ENCODE data around the gene LY9.

The LY9 gene

GRCh38 chr1:160811147-160811546 lies 15.2 kb downstream of the LY9 start:
- DNase-seq (ENCODE audit: low spot score): no peak
- TF ChIP-seq, protein P1, sequence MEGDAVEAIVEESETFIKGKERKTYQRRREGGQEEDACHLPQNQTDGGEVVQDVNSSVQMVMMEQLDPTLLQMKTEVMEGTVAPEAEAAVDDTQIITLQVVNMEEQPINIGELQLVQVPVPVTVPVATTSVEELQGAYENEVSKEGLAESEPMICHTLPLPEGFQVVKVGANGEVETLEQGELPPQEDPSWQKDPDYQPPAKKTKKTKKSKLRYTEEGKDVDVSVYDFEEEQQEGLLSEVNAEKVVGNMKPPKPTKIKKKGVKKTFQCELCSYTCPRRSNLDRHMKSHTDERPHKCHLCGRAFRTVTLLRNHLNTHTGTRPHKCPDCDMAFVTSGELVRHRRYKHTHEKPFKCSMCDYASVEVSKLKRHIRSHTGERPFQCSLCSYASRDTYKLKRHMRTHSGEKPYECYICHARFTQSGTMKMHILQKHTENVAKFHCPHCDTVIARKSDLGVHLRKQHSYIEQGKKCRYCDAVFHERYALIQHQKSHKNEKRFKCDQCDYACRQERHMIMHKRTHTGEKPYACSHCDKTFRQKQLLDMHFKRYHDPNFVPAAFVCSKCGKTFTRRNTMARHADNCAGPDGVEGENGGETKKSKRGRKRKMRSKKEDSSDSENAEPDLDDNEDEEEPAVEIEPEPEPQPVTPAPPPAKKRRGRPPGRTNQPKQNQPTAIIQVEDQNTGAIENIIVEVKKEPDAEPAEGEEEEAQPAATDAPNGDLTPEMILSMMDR (IDR thresholded peaks at IDR 0.05): no peak
- H3K4me3 ChIP-seq: no peak overlapping the region
- H3K27ac ChIP-seq: no peak overlapping the region

DNA sequence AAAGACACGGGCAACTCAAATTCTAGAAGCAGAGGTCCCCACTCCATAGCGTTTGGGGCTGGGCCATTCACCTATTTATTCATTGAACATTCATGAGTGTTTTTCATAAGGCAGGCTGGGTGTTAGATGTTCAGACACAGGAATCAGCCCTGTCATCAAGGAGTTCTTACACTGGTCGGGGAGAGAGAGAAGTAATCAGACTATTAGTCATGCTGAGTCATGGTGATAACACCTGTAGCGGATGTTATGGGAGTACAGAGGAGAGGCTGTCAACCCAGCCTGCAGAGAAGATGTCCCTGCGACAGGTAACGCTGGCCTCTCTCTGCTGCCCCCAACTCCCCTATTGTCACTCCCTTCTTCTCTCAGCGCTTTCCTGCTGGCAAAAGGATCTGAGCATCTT lies 17.2 kb downstream of the LY9 start:
- Histone ChIP-seq H3K4me3 (no peak overlapping the region), H3K27ac (no peak overlapping the region)
- peak; percentile 46 for DNase-seq (ENCODE audit: low spot score)
- TF ChIP-seq, protein P1 (IDR thresholded peaks at IDR 0.05): no peak

GRCh38 chr1:160814316-160814715 lies 18.3 kb downstream of the LY9 start:
- H3K4me3 ChIP-seq: no peak overlapping the region
- DNase-seq (ENCODE audit: low spot score): no peak
- TF ChIP-seq, protein P1 (IDR thresholded peaks at IDR 0.05): no peak
- no peak overlapping the region for H3K27ac ChIP-seq

DNA sequence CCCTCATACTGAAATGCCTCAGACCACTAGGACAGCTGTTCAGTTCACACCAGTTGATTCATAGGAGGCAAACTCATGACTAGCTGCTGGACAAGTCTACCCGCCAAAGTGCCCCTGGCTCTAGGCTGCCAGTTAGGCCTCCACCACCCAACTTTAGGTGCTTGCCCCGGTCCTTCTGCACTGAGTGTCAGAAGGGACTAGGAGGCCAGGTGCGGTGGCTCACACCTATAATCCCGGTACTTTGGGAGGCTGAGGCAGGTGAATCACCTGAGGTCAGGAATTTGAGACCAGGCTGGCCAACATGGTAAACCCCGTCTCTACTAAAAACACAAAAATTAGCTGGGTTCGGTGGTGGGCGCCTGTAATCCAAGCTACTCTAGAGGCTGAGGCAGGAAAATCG lies 18.9 kb downstream of the LY9 start:
- no peak for DNase-seq (ENCODE audit: low spot score)
- TF ChIP-seq, protein P1 (IDR thresholded peaks at IDR 0.05): no peak
- Histone ChIP-seq H3K27ac (no peak overlapping the region), H3K4me3 (no peak overlapping the region)

DNA sequence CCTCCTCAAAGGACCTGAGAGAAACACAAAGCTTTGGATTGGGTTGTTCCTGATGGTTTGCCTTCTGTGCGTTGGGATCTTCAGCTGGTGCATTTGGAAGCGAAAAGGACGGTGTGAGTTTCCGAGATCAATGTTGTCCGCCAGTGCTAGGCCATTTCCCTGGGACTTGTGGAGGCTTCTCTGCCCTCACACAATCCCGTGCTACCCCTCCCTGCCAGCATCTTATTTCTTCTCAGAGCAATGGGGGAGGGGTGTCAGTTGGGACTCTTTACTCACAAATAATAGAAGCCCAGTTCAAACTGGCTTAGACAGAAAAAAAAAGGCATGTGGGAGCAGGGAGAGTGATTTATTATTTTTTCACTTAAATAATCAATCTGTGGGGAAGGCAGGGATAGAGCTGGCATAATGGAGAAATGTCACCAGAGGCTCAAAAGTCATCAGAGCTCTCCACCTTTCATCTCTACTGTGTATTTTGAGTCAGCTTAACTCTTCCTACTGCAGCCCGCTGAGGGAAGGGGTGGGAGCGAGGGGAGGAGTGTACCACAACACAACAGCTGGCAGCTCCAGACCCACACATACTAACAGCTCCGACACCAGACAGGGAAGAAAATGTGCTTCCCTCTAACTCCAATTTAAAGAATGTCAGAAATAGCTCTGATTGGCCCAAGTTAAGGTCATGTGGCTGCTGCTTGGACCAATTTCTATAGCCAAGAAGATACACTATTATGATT lies 22.4 kb downstream of the LY9 start:
- no peak overlapping the region for H3K4me3 ChIP-seq
- H3K27ac ChIP-seq: no peak overlapping the region
- peak; percentile 54 for DNase-seq (ENCODE audit: low spot score)
- TF ChIP-seq, protein P1 (IDR thresholded peaks at IDR 0.05): no peak

- H3K4me3 ChIP-seq: no peak overlapping the region
- DNase-seq (ENCODE audit: low spot score): no peak
- TF ChIP-seq, protein P1 (IDR thresholded peaks at IDR 0.05): no peak
- no peak overlapping the region for H3K27ac ChIP-seq
Observed at GRCh38 chr1:160819186-160819585, 23.2 kb downstream of the LY9 start.

GRCh38 chr1:160821627-160822026 lies 25.7 kb downstream of the LY9 start:
- Histone ChIP-seq H3K4me3 (no peak overlapping the region), H3K27ac (no peak overlapping the region)
- TF ChIP-seq, protein P1 (IDR thresholded peaks at IDR 0.05): no peak
- DNase-seq (ENCODE audit: low spot score): no peak
